LoVo (cell line): ENCODE data around the gene HIC2.
"Not testable (repeated sequence)": the region's sequence is repeated elsewhere in the genome, so short reads cannot be mapped to it uniquely, and the experiment has no call there.

Experiments
- DNase-seq: peaks from one replicate; pipeline ENCODE4 v3.0.0-alpha.2; 2016; ENCODE audit warnings: low spot score

Gene HIC2

DNA sequence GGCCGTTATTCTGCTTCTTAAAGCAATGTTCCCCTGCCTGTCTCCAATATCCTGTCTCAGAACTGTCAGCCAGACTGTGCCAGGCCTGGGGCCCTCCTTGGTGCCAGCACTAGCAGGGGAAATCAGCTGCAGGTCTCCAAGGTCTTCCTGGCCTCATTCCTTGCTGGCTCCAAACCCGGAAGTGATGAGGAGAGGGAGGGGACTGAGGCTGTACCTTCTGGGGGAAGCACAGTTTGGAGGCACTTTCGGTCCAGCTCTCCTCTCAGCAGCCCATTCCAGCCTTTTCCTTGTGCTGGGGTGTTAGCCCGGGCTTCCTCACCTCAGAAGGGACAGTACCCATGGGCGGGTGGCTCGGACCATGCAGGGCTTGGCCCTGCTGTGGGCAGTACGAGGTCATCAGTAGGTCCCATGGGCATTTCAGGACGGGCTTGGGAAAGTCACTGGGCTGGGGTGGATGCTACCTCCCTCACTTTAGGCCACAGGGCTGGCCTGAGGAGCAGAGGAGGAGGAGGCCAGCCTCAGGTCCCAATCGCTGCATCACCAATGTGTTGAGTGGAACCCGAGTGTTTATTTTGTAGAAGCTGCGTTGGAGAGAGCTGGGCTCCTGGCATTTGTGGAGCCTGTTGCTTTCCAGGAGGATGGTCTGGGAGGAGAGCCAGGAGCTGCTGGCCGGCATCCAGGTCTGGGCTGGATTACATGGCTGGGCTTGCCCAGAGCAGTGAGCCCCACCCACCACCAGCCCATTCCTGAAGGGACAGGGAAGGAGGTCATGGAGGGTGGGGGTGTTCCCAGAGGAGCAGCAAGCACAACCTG is 19.0 kb downstream of the HIC2 start:
- not testable (repeated sequence) for DNase-seq

DNA sequence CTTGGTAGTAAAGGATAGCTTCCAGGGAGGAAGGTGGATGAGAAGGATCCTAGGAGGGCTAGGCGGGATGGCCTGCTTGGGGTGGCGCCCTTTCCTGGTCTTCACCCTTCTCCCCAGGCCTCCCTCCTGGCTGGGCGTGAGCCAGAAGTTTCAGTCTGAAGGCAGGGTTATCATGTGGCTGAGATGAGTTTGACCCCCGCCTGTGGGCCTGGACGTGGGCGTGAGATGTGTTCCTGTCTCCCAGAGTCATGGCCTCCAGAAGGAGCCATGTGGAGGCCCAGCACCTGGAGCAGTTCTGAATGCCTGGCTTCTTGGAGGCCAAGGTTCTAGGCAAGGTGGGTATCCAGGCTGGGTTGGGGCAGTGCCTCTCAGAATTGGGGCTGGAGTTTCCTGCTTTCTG is 20.8 kb downstream of the HIC2 start:
- DNase-seq, result not testable (repeated sequence)

DNA sequence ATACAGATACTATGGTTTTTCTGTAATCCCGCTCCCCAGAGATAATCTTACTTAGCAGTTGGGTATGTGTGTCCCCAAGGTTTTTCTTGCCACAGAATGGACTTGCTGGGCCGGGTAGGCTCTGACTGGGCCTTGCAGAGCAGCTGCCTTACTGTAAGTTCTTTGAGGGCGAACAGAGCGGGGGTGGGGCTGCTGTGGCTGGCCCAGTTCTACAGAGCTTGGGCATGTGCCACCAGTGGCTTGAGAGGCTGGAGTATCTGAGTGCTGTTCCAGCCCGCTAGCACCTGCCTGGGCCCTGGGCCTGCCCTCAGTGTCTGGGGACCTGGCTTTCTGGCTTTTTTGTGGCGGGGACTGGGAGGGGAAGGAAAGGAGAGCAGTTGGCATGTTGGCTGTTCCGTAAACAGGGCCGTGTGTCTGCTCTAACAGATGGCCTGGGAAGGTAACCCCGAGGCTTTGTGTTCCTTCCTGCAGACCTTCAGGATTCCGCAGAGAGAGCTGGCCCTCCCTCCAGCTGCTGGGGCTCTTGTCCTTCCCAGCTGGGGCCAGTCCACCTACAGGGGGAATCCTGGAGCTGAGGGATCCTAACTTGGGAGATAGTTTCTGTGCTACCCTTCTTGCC is 23.0 kb downstream of the HIC2 start:
- DNase-seq, result not testable (repeated sequence)

DNA sequence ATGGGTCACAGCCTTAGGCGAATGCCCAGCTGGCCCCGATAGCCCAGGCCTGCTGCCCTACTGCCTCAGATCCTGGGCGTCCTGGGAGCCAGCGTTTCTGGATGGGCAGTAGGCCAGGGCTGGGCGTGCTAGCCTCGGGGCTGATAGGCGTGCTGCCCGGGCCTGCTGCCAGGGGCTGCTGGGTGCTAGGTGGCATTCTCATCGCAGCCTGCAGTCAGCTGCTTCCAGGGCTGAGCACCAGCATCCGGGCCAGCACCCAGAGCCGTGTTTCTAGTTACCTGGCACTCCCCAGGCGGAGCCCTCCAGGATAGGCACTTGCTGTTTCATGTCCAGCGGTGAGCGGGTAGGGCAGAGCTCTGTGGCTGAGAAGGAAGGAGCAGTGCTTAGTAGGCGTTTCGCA is 23.5 kb downstream of the HIC2 start:
- DNase-seq, result not testable (repeated sequence)

DNA sequence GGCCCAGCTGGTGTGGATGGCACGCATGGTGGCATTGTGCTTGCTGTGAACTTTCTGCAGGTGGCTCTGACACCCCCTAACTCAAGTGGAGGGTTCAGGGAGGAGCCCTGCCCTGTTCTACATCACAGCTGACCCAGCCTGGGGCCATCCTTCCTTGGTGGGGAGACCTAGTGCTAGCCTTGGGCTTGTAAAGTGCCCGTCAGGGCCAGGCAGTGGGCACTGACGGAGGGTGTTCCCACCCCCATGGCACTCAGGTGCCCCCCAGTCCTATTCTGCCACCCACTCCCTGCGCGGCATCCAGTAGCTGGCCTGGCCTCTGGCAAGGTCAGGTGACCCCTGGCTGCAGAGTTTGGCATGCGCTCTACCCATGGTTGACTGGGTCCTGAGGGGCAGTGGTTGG is 24.0 kb downstream of the HIC2 start:
- DNase-seq, result not testable (repeated sequence)

DNA sequence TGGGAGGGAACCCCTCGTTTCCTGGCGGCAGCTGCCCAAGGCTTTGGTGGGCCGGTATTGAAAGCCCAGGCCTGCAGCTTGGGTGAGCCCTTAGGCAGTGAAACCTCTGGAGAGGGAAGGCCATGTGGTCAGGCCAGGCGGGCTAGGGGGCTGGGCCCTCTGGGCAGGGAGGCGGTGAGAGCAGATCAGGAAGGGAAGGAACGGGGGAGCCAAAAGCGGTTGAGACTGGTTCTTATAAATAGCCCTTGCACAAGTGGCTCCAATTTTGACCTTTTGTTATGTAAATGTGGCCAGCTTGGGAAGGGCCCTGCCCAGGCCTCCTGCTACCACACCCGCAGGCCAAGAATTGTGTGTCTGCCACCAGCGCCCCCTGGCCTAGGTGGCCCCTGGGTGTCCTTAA is 25.0 kb downstream of the HIC2 start:
- not testable (repeated sequence) for DNase-seq

DNA sequence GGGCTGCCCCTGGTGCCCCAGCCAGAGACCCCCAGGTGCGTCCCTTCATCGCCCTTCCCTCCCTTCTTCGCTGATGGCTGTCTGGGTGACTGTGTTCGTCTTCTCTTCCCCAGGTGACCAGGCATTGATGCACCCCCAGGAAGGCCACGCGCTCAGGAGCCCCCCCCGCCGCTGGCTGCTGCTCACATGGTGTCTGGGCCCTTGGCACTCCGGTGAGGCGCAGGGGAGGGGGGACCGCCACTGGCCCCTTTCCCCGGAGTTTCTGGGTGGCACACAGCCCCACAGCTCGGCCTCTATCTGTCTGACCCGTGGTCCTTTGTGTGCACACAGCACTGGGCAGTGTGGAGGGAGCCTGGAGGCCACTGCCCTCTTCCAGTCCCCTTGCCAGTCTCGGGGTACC is 25.5 kb downstream of the HIC2 start:
- not testable (repeated sequence) for DNase-seq

DNA sequence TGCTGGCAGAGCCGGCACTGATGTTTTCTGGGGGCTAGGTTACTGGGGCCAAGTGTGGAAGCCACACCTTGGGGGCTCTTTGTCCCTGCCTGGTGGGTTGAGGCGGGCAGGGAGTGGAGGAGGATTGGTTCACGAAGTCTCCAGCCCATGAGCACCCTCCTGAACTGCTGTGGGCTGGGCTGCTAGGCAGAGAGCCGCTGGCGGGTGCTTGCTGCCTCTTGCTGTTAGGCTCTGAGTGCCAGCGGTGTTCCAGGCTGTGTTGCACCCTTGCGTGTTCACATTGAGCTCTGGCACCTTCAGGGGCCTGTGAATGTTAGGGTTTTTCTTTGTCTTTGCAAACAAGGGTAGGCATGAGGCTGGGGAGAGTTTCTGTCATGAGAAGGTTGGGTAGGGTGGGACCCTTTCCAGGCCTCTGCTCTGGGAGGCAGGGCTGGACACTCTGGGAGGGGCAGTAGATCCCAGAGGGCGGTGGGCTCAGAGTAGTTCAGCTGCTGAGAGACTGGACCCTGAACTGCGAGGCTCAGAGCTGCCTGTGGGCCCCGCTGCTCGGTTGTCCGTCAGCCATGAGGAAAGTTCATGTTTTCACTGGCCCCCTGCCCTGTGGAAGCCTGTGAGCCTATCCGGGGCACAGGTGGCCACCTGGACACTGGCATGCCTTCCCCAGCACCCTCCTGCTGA is 26.0 kb downstream of the HIC2 start:
- DNase-seq, result no peak

DNA sequence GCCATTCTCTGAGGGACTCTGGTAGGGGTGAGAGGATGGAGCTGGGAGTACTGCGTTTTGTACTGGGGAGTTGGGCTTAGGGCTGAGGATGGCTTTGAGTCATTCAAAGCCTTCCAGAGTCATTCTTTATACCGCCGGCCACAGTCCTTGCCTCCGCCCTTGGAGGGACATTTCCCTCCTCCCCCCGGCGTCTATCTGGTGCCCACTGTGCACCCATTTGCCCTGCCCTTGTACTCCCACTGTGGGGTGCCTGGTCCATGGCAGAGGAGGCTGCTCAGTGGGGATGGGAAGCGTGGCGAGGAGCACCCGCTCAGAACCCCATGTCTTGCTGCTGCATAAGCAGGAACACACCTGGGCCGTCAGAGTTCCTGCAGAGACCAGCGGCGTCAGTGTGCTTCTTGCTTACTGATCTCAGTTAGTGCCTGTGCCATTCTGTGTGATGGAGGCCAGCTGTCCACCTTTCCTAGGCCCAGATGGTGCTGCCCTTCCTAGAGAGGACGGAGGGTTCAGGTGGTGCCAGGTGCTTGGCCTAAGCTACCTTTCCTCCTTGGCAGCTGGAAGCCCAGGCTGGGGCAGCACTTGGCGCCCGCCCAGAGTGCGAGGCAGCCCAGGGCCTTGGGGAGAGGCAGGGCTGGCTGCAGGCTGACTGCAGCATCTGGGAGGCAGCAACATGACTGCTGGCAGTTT is 26.7 kb downstream of the HIC2 start:
- DNase-seq, result no peak

DNA sequence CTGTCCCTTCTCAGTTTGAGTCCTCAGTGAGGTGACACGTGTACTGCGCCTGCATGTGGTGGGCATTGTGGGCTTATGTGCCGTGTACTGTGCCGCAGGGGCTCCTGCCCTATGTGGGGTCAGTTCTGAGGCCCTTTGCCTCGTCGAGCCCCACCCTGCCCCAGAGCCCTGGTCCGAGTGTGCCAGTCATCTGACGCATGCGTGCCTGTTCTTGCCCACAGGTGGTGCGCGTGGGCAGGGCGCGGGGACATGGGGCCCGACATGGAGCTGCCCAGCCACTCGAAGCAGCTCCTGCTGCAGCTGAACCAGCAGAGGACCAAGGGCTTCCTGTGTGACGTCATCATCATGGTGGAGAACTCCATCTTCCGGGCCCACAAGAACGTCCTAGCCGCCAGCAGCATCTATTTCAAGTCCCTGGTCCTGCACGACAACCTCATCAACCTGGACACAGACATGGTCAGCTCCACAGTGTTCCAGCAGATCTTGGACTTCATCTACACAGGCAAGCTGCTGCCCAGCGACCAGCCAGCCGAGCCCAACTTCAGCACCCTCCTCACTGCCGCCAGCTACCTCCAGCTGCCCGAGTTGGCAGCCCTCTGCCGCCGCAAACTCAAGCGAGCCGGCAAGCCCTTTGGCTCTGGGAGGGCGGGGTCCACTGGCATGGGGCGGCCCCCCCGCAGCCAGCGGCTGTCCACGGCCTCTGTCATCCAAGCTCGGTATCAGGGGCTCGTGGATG is 27.7 kb downstream of the HIC2 start:
- DNase-seq, result no peak

DNA sequence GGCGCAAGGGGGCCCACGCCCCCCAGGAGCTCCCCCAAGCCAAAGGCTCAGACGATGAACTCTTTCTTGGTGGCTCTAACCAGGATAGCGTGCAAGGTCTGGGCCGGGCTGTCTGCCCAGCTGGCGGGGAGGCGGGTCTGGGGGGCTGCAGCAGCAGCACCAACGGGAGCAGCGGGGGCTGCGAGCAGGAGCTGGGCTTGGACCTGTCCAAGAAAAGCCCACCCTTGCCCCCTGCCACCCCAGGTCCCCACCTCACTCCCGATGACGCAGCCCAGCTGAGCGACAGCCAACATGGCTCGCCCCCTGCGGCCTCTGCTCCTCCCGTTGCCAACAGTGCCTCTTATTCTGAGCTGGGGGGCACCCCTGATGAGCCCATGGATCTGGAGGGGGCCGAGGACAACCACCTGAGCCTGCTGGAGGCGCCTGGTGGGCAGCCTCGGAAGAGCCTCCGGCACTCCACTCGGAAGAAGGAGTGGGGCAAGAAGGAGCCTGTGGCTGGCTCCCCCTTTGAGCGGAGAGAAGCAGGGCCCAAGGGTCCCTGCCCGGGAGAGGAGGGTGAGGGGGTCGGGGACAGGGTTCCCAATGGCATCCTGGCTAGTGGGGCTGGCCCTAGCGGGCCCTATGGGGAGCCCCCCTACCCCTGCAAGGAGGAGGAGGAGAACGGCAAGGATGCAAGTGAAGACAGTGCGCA is 28.4 kb downstream of the HIC2 start:
- no peak for DNase-seq

DNA sequence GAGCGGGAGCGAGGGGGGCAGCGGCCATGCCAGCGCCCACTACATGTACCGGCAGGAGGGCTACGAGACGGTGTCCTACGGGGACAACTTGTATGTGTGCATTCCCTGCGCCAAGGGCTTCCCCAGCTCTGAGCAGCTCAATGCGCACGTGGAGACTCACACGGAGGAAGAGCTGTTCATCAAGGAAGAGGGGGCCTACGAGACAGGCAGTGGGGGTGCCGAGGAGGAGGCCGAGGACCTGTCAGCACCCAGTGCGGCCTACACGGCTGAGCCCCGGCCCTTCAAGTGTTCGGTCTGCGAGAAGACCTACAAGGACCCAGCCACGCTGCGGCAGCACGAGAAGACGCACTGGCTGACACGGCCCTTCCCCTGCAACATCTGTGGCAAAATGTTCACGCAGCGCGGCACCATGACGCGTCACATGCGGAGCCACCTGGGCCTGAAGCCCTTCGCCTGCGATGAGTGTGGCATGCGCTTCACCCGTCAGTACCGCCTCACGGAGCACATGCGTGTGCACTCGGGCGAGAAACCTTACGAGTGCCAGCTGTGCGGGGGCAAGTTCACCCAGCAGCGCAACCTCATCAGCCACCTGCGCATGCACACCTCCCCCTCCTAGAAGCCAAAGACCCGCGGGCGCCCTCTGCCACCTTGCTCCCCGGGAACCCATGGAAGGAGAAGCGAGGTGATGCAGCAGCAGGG is 29.1 kb downstream of the HIC2 start:
- DNase-seq, result no peak

DNA sequence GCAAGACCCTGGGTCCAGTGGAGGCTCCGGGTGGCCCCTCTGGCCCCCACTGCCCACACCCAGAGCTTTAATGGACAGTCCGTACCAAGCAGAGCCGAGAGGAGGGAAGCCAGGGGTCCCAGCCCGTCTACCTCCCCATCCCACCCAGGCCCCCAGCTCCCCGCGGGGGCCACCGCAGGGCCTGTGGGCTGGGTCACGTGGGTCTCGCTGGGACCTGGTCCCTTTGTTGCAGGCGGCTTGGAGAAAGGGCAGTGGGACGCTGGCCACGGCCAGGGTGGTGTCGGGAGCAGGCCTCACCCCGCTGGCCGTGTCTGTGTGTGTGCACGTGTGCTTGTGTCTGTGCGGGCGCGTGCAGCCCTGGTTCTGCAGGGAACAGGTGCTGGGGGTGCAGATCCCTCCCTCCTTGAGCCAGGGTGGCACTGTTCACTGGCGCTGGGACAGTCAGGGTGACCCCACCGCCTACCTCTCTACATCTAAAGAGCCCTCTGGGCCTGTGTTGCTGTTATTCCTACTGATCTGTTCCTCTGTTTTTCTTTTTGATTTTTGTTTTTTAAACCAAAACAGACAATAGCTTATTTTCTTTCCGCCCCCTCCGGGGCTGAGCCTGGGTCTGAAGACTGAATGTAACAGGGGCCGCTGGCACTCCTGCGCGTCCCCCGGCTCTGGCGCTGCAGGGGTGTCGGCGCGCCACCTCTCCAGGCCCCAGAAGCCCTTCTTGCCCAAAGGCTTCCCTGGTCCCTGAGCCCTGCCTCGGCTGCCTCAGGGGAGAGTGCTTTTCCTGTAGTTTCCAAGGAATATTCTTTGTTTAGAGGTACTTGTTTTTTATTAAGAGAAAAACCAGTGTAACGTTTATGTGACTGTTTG is 29.9 kb downstream of the HIC2 start:
- no peak for DNase-seq

DNA sequence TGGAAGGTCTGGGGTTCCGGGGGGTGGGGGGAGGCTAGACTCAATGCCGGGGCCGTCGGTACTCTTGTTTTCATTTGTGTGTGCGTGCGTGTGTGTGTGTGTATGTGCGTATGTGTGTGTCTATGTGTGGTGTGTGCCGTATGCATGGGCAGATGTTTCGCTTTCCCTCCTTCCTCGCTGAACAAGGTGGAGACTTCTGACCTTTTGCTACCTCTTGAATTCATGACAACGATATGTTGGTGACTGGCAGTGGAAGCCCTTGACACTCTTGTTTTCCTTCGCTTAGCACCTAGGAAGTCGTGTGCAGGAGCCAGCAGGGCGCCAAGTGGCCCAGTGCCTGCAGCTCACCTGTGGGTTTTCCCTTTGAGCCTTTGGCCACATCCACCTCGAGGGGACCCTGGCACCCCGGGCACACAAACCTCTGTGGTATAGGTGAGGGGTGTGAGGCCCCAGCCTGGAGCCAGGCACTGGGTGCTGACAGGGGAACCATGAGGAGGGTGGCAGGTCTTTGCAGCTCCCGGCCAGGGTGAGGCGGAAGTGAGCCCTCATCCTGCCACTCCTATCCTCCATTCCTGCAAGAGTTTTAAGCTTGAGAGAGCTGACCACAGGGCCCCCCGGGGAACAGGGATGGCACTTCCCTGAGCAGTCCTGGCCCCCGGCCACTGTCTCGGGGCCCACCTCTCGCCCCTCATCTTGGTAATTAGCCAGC is 30.7 kb downstream of the HIC2 start:
- DNase-seq, result no peak

DNA sequence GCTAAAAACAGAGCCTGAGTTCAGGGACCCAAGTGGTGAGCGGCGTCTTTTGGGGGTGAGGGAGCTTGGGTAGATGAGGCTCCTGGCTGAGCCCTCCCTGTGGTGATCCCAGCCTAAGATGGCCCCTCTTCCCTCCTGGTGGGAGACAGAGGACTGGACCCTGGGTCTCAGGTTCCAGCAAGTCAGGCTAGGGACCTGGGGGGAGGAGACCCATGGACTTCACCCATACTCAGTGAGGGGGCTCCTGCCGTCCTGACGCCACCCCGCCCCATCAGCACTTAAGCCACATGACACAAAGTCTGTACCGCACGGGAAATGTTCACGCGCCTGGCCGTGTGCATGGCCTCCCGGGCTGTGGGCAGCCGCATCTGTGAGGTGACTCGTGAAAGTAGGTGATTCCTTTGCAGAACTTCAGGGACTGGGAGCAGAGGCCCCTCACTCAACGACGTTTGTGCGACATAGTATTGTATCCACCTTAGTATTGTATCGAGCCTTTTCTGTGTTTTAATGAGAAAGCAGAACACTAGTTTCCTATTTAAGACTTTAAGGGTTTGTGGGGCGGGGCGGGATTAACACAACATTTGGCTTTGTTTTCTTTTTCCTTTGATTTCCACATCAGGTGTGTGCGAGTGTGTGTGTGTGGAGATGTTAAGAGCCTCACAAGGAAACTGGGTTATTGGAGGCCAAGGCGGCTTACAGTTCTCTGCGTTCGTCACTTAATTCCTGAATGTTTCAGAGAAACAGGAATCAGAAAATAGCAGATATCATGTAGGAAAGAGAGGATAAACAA is 31.7 kb downstream of the HIC2 start:
- no peak for DNase-seq

DNA sequence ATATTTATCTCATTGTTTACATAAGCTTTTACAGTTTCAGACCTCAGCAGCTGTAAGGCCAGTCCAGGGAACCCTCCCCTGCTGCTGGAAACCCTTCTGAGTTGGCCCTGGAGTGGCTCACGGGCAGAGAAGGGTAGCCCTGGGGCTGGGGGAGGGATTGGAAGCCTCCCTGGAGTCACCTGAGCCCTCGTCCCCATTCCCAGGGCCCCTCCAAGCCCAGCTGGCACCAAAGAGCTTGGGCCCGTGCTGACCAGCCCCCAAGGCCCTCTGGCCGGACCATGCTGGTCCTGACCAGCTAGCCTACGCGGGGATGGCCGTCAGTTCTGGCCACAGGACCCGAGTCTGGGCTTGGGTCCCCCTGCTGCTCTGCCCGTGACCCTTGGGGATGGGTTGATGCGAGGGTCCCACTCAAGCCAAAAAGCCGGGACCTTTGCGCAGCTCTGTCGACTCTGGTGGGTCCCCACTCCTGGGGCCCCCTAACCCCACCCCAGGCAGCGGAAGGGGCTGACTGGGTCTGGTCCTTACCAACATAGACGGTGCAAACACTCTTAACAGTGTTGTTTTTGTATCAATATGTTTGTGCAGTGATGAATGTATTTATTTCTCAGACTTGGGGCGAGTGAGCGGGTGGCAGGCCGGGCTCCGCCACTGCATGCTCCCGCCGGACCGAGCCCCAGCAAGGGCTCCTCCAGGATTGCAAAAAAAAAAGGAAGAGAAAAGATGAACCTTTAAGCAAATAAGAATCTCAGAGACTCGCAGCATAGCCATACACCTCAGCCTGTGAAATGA is 32.6 kb downstream of the HIC2 start:
- no peak for DNase-seq

DNA sequence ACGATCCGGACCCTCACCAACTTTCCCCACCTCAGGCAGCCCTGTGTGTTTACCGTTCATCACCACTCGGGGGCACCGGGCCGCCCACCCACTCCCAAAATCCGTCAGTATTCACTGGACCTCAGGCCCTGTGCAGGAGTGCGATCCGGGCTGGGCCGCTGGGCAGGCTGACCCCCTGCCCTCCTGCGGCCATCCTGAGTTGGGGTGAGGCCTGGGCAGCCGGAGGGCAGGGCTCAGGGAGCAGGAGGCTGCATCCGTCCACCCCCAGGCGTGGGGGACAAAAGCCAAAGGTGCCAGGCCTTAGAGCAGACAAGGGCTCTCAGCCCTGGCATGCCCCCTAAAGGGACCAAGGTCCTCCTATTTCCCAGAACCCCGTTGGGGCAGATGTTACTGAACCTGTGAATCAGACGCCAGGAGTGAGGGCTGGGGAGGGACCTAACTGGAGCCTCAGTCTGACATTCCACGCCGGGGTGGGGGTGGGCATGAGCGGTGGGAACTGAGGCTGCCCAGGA is 33.2 kb downstream of the HIC2 start:
- DNase-seq, result no peak
